ENCODE data around the gene AOAH.

GRCh38 chr7:36474283-36475010, 249.8 kb downstream of the AOAH start:
- TF ChIP-seq CTCF (IDR thresholded peaks at IDR 0.05) (no peak), POLR2A (IDR thresholded peaks at IDR 0.05) (no peak)

Measured in heart left ventricle (tissue), 13 donors.